Measurements from ENCODE around the gene TRPM5. TPM values are rescaled to one million over a fixed set of nuclear protein-coding genes. Genes with fewer than 3 reads are reported as not detected.

TRPM5 gene
- total RNA-seq, 1 experiment from 2014 or later = not detected

GRCh38 chr11:2433106-2433925 is 11.0 kb downstream of the TRPM5 start:
- Histone ChIP-seq H3K27me3 (ENCODE audit: low read length) (no peaks in the 10 kb centered on the region), H3K79me2 (ENCODE audit: low read length) (no peaks in the 10 kb centered on the region), H3K9me2 (replicated peaks; ENCODE audit: insufficient read depth, low read length) (no peaks in the 10 kb centered on the region), H3K9me3 (ENCODE audit: low read length) (no peaks in the 10 kb centered on the region; the same call in 1 of the 2 replicates), H2AFZ (ENCODE audit: low read length) (no peak overlapping the region), H3K36me3 (ENCODE audit: insufficient read depth, low read length) (no peaks in the 10 kb centered on the region), H3K4me2 (ENCODE audit: low read depth, low read length, poor library complexity, severe bottlenecking) (no peak overlapping the region), H3K4me3 (ENCODE audit: low read length) (no peak overlapping the region), H4K20me1 (ENCODE audit: insufficient read depth, low read depth, low read length) (no peaks in the 10 kb centered on the region), H3K4me1 (ENCODE audit: low read length) (no peaks in the 10 kb centered on the region), H3K27ac (ENCODE audit: low read length) (no peak overlapping the region), H3K9ac (ENCODE audit: low read length) (no peak overlapping the region)
- DNase-seq = no peak

- no peaks in the 10 kb centered on the region for H3K27me3 ChIP-seq (ENCODE audit: low read length)
- H3K27ac ChIP-seq (ENCODE audit: low read length) = no peak overlapping the region
- no peak overlapping the region for H3K4me3 ChIP-seq (ENCODE audit: low read length)
- no peaks in the 10 kb centered on the region for H4K20me1 ChIP-seq (ENCODE audit: insufficient read depth, low read depth, low read length)
- H3K9ac ChIP-seq (ENCODE audit: low read length) = no peak overlapping the region
- H3K9me2 ChIP-seq (replicated peaks; ENCODE audit: insufficient read depth, low read length) = no peaks in the 10 kb centered on the region
- H3K36me3 ChIP-seq (ENCODE audit: insufficient read depth, low read length) = no peaks in the 10 kb centered on the region
- no peak for DNase-seq
- H3K4me2 ChIP-seq (ENCODE audit: low read depth, low read length, poor library complexity, severe bottlenecking) = no peak overlapping the region
- H3K4me1 ChIP-seq (ENCODE audit: low read length) = no peaks in the 10 kb centered on the region
- H3K9me3 ChIP-seq (ENCODE audit: low read length) = no peaks in the 10 kb centered on the region; the same call in 1 of the 2 replicates
- H3K79me2 ChIP-seq (ENCODE audit: low read length) = no peaks in the 10 kb centered on the region
- H2AFZ ChIP-seq (ENCODE audit: low read length) = no peak overlapping the region
Measured at GRCh38 chr11:2432628-2433071, 11.7 kb downstream of the TRPM5 start.

DNA sequence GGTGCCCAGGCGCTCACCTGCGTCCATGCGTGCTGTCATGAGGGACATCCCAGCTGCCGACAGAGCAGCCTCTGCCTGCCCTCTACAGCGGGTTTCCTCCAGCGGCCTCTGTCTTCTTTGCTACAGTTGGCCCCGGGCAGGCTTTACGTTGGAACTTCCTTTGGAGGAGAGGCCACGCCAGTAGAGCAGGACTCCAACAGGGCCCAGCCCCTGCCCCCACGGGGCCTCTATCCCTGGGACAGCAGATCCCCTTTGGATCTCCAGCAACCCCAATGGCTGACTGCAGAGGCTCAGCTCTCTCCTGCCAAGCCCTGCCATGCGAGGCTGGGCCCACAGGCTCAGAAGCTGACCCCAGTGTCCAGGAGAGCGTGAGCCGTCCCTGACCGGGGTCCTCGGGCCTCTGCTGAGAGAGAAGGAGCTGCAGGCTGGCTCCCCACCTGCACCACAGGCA is 12.1 kb downstream of the TRPM5 start:
- Histone ChIP-seq H4K20me1 (ENCODE audit: insufficient read depth, low read depth, low read length) (no peaks in the 10 kb centered on the region), H3K9me2 (replicated peaks; ENCODE audit: insufficient read depth, low read length) (no peaks in the 10 kb centered on the region), H3K27ac (ENCODE audit: low read length) (no peak overlapping the region), H2AFZ (ENCODE audit: low read length) (no peak overlapping the region), H3K4me1 (ENCODE audit: low read length) (peaks cover under 1% of the 10 kb centered on the region), H3K79me2 (ENCODE audit: low read length) (no peaks in the 10 kb centered on the region), H3K9ac (ENCODE audit: low read length) (no peak overlapping the region), H3K36me3 (ENCODE audit: insufficient read depth, low read length) (no peaks in the 10 kb centered on the region), H3K9me3 (ENCODE audit: low read length) (no peaks in the 10 kb centered on the region; the same call in 1 of the 2 replicates), H3K4me3 (ENCODE audit: low read length) (no peak overlapping the region), H3K4me2 (ENCODE audit: low read depth, low read length, poor library complexity, severe bottlenecking) (no peak overlapping the region), H3K27me3 (ENCODE audit: low read length) (no peaks in the 10 kb centered on the region)
- no peak for DNase-seq

- no peak overlapping the region for H3K4me3 ChIP-seq (ENCODE audit: low read length)
- no peaks in the 10 kb centered on the region; the same call in 1 of the 2 replicates for H3K9me3 ChIP-seq (ENCODE audit: low read length)
- H3K9ac ChIP-seq (ENCODE audit: low read length) = no peak overlapping the region
- H3K79me2 ChIP-seq (ENCODE audit: low read length) = no peaks in the 10 kb centered on the region
- no peak for DNase-seq
- H4K20me1 ChIP-seq (ENCODE audit: insufficient read depth, low read depth, low read length) = no peaks in the 10 kb centered on the region
- no peak overlapping the region for H3K27ac ChIP-seq (ENCODE audit: low read length)
- no peak overlapping the region for H3K4me2 ChIP-seq (ENCODE audit: low read depth, low read length, poor library complexity, severe bottlenecking)
- H3K36me3 ChIP-seq (ENCODE audit: insufficient read depth, low read length) = no peaks in the 10 kb centered on the region
- H3K27me3 ChIP-seq (ENCODE audit: low read length) = no peaks in the 10 kb centered on the region
- peaks cover 8% of the 10 kb centered on the region for H3K4me1 ChIP-seq (ENCODE audit: low read length)
- no peak overlapping the region for H2AFZ ChIP-seq (ENCODE audit: low read length)
- no peaks in the 10 kb centered on the region for H3K9me2 ChIP-seq (replicated peaks; ENCODE audit: insufficient read depth, low read length)
Measured at GRCh38 chr11:2431395-2431794, 12.9 kb downstream of the TRPM5 start.

DNA sequence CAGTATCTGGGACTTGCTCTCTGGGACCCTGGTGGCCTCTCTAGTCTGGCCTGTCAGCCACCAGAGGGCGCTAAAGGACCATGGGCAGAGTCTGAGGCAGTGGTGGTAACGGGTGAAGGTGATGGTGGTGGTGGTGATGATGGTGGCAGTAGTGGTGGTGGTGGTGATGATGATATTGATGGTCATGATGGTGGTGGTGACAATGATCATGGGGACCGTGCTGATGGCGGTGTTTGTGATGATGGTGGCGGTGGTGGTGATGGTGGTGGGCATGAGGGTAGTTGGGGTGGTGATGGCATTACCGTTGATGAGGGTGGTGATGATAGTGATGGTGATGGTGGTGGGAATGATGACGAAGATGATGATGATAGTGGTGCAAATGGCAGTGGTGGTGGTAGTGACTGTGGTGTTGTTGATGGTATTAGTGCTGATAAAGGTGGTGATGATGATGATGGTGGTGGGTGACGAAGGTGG is 16.0 kb downstream of the TRPM5 start:
- Histone ChIP-seq H3K4me3 (ENCODE audit: low read length) (no peak overlapping the region), H3K27me3 (ENCODE audit: low read length) (no peaks in the 10 kb centered on the region), H3K27ac (ENCODE audit: low read length) (no peak overlapping the region), H3K9ac (ENCODE audit: low read length) (no peak overlapping the region), H3K4me2 (ENCODE audit: low read depth, low read length, poor library complexity, severe bottlenecking) (no peak overlapping the region), H3K9me2 (replicated peaks; ENCODE audit: insufficient read depth, low read length) (no peaks in the 10 kb centered on the region), H2AFZ (ENCODE audit: low read length) (no peak overlapping the region), H3K79me2 (ENCODE audit: low read length) (no peaks in the 10 kb centered on the region), H3K36me3 (ENCODE audit: insufficient read depth, low read length) (no peaks in the 10 kb centered on the region), H3K4me1 (ENCODE audit: low read length) (peaks cover 31% of the 10 kb centered on the region), H4K20me1 (ENCODE audit: insufficient read depth, low read depth, low read length) (no peaks in the 10 kb centered on the region), H3K9me3 (ENCODE audit: low read length) (no peaks in the 10 kb centered on the region; the same call in 1 of the 2 replicates)
- peak; percentile 93 for DNase-seq

GRCh38 chr11:2427721-2428321 is 16.5 kb downstream of the TRPM5 start:
- H3K36me3 ChIP-seq (ENCODE audit: insufficient read depth, low read length) = no peaks in the 10 kb centered on the region
- H3K27ac ChIP-seq (ENCODE audit: low read length) = no peak overlapping the region
- H3K79me2 ChIP-seq (ENCODE audit: low read length) = no peaks in the 10 kb centered on the region
- H3K4me1 ChIP-seq (ENCODE audit: low read length) = peaks cover 31% of the 10 kb centered on the region
- H3K9ac ChIP-seq (ENCODE audit: low read length) = no peak overlapping the region
- no peaks in the 10 kb centered on the region for H3K9me2 ChIP-seq (replicated peaks; ENCODE audit: insufficient read depth, low read length)
- DNase-seq = no peak
- no peak overlapping the region for H3K4me2 ChIP-seq (ENCODE audit: low read depth, low read length, poor library complexity, severe bottlenecking)
- H3K9me3 ChIP-seq (ENCODE audit: low read length) = no peaks in the 10 kb centered on the region; the same call in 1 of the 2 replicates
- no peak overlapping the region for H2AFZ ChIP-seq (ENCODE audit: low read length)
- no peaks in the 10 kb centered on the region for H3K27me3 ChIP-seq (ENCODE audit: low read length)
- no peak overlapping the region for H3K4me3 ChIP-seq (ENCODE audit: low read length)
- H4K20me1 ChIP-seq (ENCODE audit: insufficient read depth, low read depth, low read length) = no peaks in the 10 kb centered on the region

DNA sequence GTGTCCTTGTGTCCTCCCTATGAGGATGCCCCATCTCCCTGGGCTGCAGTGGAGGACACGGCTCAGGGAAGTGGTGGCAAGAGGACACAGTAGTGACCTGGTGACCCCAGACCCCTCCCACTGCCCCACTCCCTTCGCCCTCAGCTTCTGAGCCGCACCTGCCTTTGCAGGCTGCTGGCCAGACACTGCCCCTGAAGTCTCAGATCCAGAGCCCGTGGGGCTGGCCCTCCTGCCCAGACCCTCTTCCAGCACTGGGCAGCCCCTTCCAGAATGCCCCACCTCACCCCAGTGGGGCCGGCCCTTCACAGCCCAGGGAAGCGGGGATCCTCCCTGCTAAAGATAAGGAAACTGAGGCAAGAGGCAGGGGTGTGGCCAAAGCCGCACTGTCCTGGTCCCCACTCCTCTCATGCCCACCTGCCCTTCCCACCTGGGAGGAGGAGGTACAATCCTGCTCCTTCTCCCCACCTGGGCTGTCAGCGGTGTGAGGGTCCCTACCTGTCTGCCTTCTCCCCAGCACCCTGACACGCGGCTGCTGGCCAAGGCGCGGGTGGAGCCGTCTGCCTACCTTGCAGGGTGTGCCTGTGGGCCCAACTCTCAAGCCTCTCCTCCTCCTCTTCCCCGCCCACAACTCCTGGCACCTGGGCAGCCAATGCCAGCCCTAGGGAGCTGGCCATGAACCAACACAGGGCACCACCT is 17.3 kb downstream of the TRPM5 start:
- H3K9ac ChIP-seq (ENCODE audit: low read length) = no peak overlapping the region
- peak overlapping the region; percentile 60 for H3K4me2 ChIP-seq (ENCODE audit: low read depth, low read length, poor library complexity, severe bottlenecking)
- no peaks in the 10 kb centered on the region for H3K9me2 ChIP-seq (replicated peaks; ENCODE audit: insufficient read depth, low read length)
- no peaks in the 10 kb centered on the region for H3K79me2 ChIP-seq (ENCODE audit: low read length)
- no peaks in the 10 kb centered on the region for H4K20me1 ChIP-seq (ENCODE audit: insufficient read depth, low read depth, low read length)
- no peak overlapping the region for H2AFZ ChIP-seq (ENCODE audit: low read length)
- no peaks in the 10 kb centered on the region; the same call in 1 of the 2 replicates for H3K9me3 ChIP-seq (ENCODE audit: low read length)
- no peaks in the 10 kb centered on the region for H3K36me3 ChIP-seq (ENCODE audit: insufficient read depth, low read length)
- H3K4me3 ChIP-seq (ENCODE audit: low read length) = no peak overlapping the region
- no peak overlapping the region for H3K27ac ChIP-seq (ENCODE audit: low read length)
- H3K27me3 ChIP-seq (ENCODE audit: low read length) = no peaks in the 10 kb centered on the region
- peaks cover 31% of the 10 kb centered on the region for H3K4me1 ChIP-seq (ENCODE audit: low read length)
- no peak for DNase-seq

DNA sequence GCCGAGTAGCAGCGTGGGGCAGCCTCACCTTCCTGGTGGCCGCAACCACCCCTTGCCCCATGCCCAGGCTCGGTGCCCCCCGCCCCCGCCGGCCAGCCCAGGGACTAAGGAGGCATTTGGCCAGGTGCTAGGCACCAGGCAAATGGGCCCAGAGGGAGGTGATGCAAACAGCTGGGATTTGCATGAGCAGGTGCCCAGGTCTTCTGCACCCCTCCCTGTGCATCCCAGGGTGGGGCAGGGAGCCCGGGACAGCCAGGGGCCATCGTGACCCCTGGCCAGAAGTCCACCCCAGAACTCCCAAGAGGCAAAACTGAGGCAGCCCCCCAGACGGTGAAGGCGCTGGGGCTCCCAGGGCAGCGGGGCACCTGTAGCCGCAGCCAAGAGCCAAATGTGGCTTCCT is 18.1 kb downstream of the TRPM5 start:
- peak overlapping the region; percentile 52 for H3K9ac ChIP-seq (ENCODE audit: low read length)
- no peak overlapping the region for H2AFZ ChIP-seq (ENCODE audit: low read length)
- H3K27ac ChIP-seq (ENCODE audit: low read length) = peak overlapping the region; percentile 45; the same call in 1 of the 2 replicates
- H4K20me1 ChIP-seq (ENCODE audit: insufficient read depth, low read depth, low read length) = no peaks in the 10 kb centered on the region
- H3K36me3 ChIP-seq (ENCODE audit: insufficient read depth, low read length) = no peaks in the 10 kb centered on the region
- H3K79me2 ChIP-seq (ENCODE audit: low read length) = no peaks in the 10 kb centered on the region
- H3K4me2 ChIP-seq (ENCODE audit: low read depth, low read length, poor library complexity, severe bottlenecking) = peak overlapping the region; percentile 60
- H3K27me3 ChIP-seq (ENCODE audit: low read length) = no peaks in the 10 kb centered on the region
- H3K9me2 ChIP-seq (replicated peaks; ENCODE audit: insufficient read depth, low read length) = no peaks in the 10 kb centered on the region
- DNase-seq = peak; percentile 61
- peak overlapping the region; percentile 43; the same call in 1 of the 2 replicates for H3K4me3 ChIP-seq (ENCODE audit: low read length)
- H3K4me1 ChIP-seq (ENCODE audit: low read length) = peaks cover 31% of the 10 kb centered on the region
- no peaks in the 10 kb centered on the region; the same call in 1 of the 2 replicates for H3K9me3 ChIP-seq (ENCODE audit: low read length)

All from Karpas-422 (cell line).